Glomerular visceral epithelial cell (primary cell): ENCODE measurements around the gene PTPN13.
A peak's percentile ranks its signal among the peaks of the same experiment; 100 is the strongest.

Source experiments
- DNase-seq: peaks from one replicate; pipeline ENCODE4 v3.0.0-alpha.2; 2016; ENCODE audit errors: extremely low spot score

The PTPN13 gene

DNA sequence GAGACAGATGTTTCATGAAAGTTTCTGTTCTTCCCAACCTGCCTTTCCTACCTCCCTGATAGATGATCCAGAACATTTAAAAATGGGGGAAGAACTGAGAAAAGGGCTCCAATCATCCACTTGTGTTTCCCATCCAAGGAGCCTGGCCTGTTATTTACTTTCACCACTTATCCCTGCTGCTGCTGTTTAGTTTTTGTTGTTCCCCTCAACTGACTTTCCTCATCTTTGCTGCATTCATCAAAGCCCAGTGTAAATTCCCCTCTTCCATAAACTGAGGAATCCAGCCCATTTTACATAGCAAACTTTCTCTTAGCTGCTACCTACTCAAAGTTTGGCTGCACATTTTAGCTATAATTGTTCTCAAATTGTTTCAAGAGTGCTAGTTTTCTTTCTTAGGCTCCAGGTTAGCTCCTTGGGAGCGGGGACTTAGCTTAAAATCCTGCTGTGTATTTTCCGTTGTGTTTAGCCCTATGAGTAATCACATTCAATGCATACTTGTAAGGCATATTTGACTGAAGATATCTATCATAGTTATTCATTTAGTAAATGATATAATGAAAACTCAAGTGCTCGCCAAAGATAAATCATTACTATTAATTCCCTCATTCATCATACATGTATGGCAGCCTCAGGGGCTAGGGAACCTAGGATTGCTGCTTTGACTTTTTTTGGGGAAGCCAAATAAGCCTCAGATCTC is 1.4 kb upstream of the PTPN13 start:
- peak; percentile 62 for DNase-seq

DNA sequence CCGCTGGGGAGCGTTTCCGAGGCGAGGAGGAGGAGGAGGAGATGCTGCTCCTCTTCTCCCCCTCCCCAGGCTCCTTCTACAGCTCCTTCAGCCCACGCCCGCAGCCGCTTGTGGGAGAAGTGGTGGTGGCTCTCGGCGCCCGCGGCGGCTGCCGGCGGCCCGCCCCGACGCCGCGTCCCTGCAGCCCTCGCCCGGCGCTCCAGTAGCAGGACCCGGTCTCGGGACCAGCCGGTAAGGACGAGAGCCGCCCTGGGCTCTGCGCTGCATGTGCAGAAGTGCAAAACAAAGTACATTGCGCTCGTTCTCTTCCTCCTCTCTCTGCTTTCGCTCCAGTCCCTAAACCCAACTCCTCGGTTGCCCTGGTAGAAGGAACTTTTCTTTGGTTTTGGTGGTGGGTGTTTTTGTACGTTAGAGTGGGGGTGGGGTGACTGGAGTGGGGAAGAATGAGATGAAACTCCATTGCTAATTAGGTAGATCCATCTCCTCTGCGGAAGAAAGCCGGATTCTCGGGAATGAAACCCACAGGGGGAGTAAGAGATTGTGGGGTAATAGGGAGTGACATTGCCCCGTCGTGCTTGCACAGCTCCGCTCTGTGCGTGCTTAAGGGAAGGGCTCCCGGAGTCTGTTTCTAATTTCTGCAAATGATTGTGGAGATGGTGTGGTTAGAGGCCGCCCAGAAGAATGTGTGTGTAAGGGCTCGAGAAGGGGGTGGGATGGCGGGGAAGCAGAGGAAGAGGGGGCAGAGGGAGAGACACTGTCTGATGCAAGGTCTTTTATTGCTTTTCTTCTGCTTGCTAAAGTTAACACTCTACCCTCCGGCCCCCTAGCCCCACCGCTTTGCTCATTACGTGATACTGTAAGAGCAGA is 677 bp downstream of the PTPN13 start:
- DNase-seq: peak; percentile 91

DNA sequence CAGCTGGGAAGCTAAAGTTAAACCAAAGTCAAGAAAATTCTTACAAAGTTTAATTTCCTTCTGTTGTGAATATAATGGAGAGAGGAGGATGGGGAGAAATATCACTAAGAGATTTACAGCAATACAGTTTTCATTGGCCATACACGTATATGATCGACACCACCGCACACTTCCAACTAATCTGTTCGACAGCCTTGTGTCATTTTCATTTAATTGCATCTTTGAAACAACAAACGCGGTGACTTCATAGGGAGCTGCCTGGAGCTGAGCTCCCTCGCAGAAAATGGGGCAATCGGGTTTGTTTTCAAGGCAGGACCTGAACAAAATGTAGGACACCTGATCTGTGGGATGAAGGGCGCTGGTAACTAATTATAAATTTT is 1.3 kb downstream of the PTPN13 start:
- peak; percentile 40 for DNase-seq

DNA sequence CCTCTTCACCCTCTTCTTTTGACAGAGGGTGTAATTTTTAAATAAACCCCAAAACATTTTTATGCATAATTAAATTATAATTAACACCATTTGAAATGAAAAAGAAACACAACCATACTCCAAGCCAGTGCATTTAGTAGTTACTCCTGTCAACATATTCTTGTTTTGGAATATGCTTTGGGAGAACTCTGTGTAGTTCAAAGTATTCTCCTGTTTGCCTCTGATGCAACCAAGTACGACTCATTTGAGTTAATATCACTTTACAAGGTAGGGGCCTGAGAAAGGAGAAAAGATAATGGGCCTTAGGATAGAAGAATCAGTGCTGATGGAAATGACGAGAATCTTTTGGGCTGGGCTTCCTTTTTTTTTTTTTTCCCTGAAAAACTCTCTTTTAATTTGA is 2.7 kb downstream of the PTPN13 start:
- no peak for DNase-seq

DNA sequence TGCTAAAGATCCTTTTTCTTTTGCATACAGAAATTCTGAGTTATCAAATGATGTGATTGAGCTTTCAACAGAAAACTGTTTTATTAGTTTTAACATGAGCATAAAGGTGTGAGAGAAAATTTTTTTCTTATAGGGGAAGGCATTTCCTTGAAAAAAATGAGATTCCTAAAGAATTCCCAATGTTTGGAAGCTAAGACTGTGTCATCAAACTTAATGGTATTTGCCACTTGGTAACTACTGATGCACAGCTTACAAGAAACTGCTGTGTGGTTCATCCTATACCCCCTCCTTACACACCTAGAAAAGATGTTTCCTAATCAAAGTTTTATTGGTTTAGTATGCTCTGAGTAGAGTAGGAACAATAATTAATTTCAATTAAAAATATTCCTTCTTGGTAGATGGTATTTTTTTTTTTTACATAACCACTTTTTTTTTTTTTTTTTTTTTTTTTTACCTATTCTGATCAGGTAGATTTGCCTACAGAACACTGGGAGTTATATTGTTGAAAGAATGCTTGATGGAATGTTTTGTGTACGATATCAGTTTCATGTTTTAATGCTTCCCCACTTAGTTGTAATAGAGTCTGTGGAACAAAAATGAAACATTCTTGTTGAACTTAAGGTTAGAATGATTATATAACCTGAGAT is 6.0 kb downstream of the PTPN13 start:
- DNase-seq: no peak

DNA sequence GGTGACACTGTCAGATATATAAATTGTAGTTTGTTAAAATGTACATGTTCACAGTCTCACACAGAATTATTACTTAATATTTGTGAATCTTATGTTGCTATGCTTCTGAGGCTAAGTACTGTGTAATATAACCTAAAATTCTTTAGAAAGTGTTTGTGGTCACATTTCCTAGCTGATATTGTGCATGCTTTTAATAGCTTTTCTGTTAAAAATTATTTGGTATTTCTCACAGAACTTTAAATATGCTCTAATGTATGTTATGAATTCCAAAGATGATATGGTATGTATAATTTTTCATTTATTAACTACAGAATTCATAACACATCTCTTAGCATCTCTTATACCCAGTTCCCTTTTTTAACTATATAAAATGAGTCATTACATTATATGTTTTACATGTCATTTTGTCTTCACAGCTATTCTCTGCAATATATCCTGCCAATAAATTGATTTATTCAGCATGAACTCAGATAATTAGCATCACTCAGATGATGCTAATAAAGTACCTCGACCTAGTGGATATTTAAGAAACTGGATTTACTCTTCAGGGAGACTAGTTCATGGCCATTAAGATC is 9.3 kb downstream of the PTPN13 start:
- no peak for DNase-seq

DNA sequence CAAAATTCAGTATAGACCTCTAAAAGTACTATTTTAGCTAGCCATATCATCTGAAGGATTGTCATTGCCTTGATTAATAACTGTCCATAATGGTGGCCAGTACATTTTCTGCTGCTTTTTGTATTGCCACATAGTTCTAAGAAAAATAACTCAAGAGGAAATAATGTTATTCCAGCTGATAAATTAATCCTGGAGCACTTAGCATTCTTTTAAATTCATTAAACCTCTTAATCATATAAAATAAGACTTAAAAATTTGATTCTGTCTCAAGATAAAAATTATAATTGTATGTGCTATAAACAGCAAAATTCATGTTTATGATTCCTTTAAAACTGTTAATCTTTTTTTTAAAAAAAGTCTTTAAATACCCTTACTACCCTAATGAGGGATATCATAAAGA is 12.7 kb downstream of the PTPN13 start:
- no peak for DNase-seq

DNA sequence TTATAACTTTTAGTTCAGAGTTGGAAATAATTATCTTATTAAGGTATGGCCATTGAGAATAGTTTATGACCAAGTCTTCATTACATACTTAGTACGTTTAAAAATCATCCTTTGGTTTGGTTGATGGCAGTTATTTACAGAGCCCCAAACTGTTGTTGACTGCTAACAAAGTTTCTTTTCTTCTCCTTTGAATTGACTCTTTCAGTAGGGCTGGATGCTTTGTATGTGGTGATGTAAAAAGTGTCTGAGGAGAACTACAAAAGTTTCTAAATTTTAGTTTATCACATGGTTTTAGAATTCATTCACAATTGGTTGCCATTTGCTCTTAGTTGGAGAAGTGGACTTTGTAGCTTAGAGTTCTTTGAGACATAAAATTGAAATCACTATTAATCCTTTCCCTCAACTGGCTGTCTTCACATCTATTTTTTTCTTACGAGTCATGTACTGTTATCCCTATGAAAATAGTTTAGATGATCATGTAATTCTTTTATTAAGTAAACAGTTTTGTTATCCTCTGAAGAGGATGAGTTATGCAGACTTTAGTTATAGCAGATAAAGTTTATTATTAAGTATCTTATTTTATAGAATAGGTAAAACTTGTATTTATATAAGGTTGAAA is 14.8 kb downstream of the PTPN13 start:
- DNase-seq: no peak

DNA sequence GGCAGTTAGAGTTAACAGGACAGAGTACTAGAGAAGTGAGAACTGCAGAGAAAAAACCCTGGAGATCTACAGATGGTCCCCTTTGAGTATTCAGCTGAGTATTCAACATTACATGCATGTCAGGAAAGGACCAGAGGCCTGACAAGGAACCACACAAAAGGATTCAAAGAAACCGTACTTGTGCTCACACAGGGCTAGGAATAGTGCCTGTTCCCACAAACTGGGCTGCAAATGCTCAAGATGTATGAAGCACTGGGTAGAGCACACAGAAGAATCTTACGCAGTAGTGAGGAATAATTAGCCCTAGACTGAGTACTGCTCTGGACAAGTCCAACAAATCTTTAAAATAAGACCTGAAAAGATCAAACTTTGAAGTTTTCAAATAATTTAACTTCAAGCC is 17.6 kb downstream of the PTPN13 start:
- DNase-seq: no peak

DNA sequence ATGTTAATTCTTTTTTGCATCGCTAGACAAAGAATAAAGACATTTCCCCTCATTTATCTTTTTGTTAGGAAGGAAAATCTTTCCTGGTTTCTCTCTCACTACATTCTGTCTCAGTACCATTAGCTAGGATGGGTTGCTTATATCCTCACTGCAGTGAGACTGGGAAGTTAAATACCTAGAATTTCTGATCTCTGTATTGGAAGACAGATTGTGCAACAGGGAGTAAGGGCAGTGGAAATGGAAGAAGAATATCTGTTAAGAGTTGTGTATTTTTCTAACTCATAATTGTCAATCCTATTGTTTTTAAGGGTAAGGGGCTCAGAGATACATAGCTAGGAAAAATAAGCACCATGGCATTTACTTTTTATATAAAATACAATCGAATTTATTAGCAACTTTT is 19.6 kb downstream of the PTPN13 start:
- DNase-seq: no peak

DNA sequence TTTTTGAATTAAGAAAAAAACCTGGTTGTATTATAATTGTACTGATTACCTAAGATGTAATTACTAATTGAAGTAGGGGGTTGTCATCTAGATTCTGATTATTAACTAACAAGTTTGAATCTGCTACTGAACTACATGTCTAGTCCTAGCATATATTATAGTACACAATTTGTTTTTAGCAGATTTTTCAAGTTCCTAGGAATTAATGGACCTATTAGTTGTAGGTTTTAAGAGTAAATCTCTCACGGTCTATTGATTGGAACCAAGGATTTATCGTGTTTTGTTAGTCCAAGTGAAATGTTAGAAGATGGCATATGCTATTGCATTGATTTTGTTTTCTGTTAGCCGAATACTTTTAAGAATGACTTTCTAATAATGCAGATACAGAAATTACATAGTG is 20.8 kb downstream of the PTPN13 start:
- DNase-seq: no peak

DNA sequence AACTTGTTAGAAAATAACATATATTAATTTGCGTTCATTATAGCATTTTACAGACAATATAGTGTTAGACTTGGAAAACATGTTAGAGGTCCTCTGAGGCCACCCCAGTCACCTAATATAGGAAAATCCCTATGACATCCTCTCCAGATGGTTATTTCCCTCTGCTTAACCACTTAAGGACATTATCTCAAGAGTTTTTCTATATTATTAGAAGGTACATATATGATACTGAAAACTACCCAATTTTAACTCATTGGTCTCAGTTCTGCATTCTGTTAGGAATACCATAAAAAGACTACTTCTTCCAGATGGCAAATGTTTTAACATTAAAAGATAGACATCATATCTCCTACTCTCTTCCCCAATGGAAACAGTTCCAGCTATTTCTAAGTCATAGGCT is 21.4 kb downstream of the PTPN13 start:
- DNase-seq: no peak

DNA sequence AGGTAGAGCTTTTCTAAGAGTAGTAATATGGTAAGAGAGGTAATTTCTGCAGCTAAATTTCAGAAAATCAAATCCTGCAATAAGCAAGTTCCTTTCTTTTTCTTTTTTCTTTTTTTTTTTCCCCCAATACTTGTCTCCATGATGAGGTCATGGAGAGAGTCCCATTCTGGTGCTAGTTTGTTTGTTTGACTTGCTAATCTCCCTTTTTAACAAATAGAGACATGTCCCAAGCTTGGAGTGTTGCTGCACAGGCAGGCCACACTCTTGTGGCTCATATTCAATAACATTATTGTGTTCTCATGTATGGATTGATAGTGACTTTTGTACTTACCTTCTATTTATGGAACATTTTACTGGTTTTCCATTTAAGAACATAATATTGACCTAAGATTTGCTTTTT is 25.5 kb downstream of the PTPN13 start:
- DNase-seq: no peak

DNA sequence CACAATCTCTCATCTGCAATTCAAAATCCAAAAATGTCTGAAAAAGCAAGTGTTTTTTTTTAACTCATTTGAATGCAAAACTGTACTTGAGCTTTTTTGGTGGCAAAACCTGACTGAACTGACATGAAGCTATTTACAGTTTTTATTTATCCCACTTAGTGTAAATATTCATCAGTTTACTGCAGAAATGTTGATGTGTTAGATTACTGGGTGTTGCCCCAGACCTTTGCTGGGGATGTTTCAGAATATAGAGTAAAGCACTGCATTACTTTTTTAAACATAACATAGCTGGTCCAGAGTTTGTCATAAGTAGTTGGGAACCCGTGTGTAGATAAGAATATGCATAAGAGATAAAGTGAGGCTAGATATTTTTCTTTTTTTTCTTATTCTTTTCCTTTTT is 27.3 kb downstream of the PTPN13 start:
- no peak for DNase-seq

DNA sequence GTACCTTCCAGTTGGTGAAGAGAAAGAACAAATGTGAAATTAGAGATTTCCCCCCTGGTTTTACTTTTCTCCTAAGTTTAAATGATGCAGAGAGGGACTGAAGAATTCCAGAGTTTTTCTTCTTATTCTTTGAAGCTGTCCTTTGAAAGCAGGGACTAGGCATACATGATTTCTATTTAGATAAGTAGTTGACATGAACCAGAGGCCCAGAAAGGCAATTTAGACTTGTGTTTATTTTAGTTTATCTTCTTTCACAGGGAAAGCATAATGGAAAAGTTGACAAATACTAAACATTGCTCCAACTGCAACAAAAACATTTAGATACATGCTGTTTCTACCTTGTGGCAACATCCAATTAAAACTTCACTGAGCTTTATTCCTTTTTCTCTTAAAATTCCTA is 32.0 kb downstream of the PTPN13 start:
- no peak for DNase-seq

DNA sequence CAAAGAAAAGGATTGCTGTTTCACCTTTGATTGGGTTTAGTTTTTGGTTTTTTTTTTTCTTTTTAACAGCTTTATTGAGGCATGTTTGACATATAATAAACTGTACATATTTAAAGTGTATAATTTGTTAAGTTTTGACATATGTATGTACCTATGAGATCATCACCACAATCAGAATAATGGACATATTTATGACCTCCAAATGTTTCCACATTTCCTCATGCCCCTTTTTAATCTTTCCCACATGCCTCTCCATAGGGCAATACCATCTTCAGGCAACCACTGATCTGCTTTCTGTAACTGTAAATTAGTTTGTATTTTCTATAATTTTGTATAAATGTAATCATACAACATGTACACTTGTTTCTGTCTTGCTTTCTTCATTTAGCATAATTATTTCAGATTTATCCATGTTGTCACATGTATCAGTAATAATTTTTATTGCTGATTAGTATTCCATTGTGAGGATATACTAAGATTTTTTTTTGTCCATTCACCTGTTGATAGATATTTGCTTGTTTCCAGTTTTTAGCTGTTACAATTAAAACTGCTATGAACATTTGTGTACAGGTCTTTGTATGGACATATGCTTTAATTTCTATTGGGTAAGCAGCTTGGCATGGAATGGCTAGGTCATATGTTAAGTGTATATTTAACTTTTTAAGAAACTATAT is 33.5 kb downstream of the PTPN13 start:
- DNase-seq: no peak

DNA sequence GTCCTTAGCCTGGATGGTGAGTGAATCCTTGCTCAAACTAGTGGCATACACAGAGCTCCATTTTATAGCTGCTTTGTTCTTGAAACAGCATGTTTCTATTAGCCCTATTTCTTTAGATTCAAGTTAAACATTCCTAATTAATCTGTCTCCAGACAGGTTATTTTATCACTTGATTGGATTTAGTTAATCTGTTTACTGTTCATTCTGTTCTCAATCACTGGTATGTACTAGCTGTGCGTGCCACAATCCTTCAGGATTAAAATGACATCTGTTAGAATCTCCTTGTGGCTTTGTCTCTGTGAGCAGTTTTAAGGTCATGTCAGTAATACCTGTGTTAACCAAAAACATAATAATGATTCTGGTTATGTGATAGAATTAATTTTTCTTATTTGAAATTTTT is 36.5 kb downstream of the PTPN13 start:
- no peak for DNase-seq

DNA sequence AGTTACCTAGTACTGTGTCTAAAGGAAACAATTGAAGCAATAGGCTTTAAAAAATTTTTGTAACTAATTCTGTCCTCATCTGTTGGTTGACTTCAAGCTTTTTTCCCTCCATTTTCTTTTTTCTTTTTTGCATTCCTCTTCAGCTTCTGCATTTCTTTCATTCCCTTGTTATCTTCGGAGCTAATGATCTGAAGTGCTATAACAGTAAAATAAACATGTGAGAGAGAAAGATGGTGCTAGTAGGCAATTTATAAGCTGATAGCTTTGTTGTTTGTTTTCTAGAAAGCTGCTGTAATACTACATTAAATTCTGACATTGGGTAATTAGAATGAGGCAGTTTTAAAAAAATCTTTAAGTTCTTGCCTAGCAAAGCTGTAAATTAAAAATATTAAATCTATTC is 37.1 kb downstream of the PTPN13 start:
- no peak for DNase-seq

DNA sequence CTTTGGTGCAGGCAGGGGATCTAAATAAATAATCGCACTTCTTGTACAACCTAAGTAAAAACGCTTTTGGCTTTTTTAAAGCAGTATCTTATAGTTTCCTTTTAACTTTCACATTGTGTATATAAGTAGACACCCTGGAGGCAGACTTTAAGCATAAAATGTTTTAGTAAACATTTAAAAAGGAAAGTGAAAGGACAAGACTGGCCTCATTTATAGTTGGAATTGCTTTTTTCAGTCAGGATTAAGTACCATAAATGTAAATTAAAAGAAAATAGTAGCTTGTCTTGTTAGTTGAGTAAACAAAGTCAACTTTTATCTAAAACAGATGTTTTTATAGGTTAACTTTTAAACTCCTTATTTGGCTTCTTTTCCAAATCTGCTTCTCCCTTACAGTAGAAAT is 39.7 kb downstream of the PTPN13 start:
- DNase-seq: no peak

DNA sequence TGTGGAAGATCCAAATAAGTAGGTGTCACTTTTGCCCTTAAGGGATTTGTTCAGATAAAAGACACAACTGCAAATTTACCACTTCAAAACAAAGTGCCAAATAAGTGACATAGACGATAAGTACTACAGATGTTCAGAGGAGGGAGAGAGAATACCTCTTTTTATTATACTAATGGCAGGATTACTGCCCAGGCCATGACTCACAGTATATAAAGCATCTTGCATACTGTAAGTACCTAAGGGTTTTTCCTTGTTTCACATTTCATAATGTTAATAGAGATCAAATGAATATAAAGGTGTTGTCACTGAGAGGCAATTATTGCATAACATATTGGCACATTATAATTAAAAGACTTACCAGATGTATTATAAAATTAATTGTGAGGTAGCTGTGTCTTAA is 46.4 kb downstream of the PTPN13 start:
- DNase-seq: peak; percentile 15

DNA sequence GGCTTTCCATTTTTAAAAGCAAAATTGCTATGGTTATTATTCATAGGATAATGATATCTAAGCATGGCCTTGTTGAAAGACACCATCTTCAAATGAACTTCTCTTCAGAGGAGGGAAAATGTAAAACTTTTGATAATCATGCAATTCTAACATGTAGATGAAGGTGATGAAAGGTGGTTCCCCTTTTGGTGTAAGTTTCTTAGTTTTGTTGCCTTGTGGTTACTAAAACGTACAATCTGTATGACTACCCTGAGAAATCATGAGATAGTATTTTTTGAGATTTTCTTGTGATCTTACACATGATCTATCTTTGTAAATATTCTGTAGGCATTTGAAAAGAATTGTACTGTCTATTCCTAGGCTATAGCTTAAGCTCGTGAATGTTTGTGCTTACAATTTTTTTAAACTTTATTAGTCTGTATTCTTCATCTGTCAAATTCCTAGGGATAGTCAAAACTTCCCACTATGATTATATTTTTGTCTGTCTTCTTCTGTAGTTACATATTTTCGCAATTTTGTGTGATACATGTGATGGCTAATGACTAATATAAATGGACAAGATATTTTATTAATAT is 47.5 kb downstream of the PTPN13 start:
- no peak for DNase-seq
